ENCODE measurements around the gene COPS8.

DNA sequence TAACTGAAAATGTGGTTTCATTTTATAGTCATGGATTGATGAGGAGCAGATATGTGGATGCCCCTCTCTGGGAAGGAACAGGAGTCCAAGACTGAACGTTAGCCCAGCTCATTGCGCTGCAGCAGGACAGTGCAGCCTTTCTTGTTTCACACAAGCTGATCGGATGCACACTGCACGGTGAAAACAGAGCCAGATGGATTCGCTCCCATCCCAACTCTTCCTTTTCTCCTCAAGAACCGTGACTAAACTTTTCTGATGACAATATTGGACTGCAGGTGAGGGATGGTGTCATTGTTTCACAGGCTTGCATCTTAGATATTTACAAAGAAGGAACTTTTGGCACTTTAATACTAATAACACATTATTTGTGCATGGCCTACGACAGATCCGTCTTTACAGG, 33.8 kb upstream of the COPS8 start:
- TF ChIP-seq POLR2A (IDR thresholded peaks at IDR 0.05; ENCODE audit: low read depth, low read length) (no peak), CTCF (conservative IDR thresholded peaks at IDR 0.05; ENCODE audit: low read depth, low read length) (no peak), NFE2L2 (IDR thresholded peaks at IDR 0.05; ENCODE audit: low read depth, low read length) (no peak), ELK1 (IDR thresholded peaks at IDR 0.05; ENCODE audit: borderline replicate concordance, low read depth, low read length) (no peak), CEBPB (IDR thresholded peaks at IDR 0.05; ENCODE audit: low read depth, low read length) (no peak), MAFK (IDR thresholded peaks at IDR 0.05; ENCODE audit: low read depth, low read length) (no peak), RFX5 (IDR thresholded peaks at IDR 0.05; ENCODE audit: low read depth, low read length) (no peak), BHLHE40 (IDR thresholded peaks at IDR 0.05; ENCODE audit: low read depth, low read length) (no peak), RAD21 (IDR thresholded peaks at IDR 0.05; ENCODE audit: low read length) (no peak), FOS (IDR thresholded peaks at IDR 0.05; ENCODE audit: low read depth, low read length) (no peak), RCOR1 (IDR thresholded peaks at IDR 0.05; ENCODE audit: insufficient replicate concordance, low read length) (no peak), CHD1 (IDR thresholded peaks at IDR 0.05; ENCODE audit: low read depth, low read length) (no peak), SMC3 (IDR thresholded peaks at IDR 0.05; ENCODE audit: low read depth, low read length) (no peak)
- TF ChIP-seq, protein P1, sequence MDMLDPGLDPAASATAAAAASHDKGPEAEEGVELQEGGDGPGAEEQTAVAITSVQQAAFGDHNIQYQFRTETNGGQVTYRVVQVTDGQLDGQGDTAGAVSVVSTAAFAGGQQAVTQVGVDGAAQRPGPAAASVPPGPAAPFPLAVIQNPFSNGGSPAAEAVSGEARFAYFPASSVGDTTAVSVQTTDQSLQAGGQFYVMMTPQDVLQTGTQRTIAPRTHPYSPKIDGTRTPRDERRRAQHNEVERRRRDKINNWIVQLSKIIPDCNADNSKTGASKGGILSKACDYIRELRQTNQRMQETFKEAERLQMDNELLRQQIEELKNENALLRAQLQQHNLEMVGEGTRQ (IDR thresholded peaks at IDR 0.05; ENCODE audit: low read depth, low read length): no peak
